Loucy (cell line): ENCODE results near the gene FAM181A.

Experiments used
- H2AFZ ChIP-seq: fragments of 200-600 bp; sonication (generic); 2 replicates; pipeline ENCODE4 v1.6.0; 2016; ENCODE audit warnings: antibody characterized with exemption, mild to moderate bottlenecking, low read length, moderate library complexity
- H3F3A ChIP-seq: fragments of 200-600 bp; 2 replicates; pipeline ENCODE4 v1.6.0; 2016; ENCODE audit warnings: antibody characterized with exemption, low read depth, mild to moderate bottlenecking
- H3K27me3 ChIP-seq: fragments of 200-600 bp; sonication (generic); 2 replicates; pipeline ENCODE4 v1.6.1; 2014; ENCODE audit warnings: low read length, mild to moderate bottlenecking; ENCODE audit not compliant: insufficient read depth, poor library complexity, severe bottlenecking
- H3K36me3 ChIP-seq: fragments of 200-600 bp; sonication (generic); 2 replicates; pipeline ENCODE4 v1.6.1; 2016; ENCODE audit warnings: low read length; ENCODE audit not compliant: insufficient read depth
- H3K4me1 ChIP-seq: fragments of 200-600 bp; sonication (generic); 2 replicates; pipeline ENCODE4 v1.5.1; 2014; ENCODE audit warnings: low read length, mild to moderate bottlenecking; ENCODE audit not compliant: insufficient read depth, poor library complexity, severe bottlenecking
- H3K4me2 ChIP-seq: fragments of 200-600 bp; sonication (generic); 2 replicates; pipeline ENCODE4 v1.6.0; 2014; ENCODE audit warnings: antibody characterized with exemption, low read length, low read depth, mild to moderate bottlenecking; ENCODE audit not compliant: poor library complexity, severe bottlenecking
- H3K4me3 ChIP-seq: fragments of 200-600 bp; sonication (generic); 2 replicates; pipeline ENCODE4 v1.5.1; 2014; ENCODE audit warnings: low read length, mild to moderate bottlenecking, mixed read lengths; ENCODE audit not compliant: poor library complexity, severe bottlenecking
- H3K79me2 ChIP-seq: fragments of 200-600 bp; sonication (generic); 2 replicates; pipeline ENCODE4 v1.6.1; 2014; ENCODE audit warnings: low read length; ENCODE audit not compliant: insufficient read depth
- H3K9ac ChIP-seq: fragments of 200-600 bp; sonication (generic); 2 replicates; pipeline ENCODE4 v1.6.0; 2014; ENCODE audit warnings: mild to moderate bottlenecking, low read depth, low read length, moderate library complexity; ENCODE audit not compliant: poor library complexity, severe bottlenecking
- H3K9me2 ChIP-seq: fragments of 200-600 bp; sonication (generic); replicated peaks from 2 replicates; pipeline ENCODE4 v1.6.1; 2016; ENCODE audit warnings: low read depth, low read length, mixed read lengths
- H3K9me3 ChIP-seq: fragments of 200-600 bp; sonication (generic); 2 replicates; pipeline ENCODE4 v1.6.1; 2014; ENCODE audit warnings: mild to moderate bottlenecking, antibody characterized with exemption, low read length, low read depth; ENCODE audit not compliant: insufficient read depth
- H4K20me1 ChIP-seq: fragments of 200-600 bp; sonication (generic); 2 replicates; pipeline ENCODE4 v1.6.0; 2014; ENCODE audit warnings: antibody characterized with exemption, low read length, mild to moderate bottlenecking; ENCODE audit not compliant: insufficient read depth, poor library complexity, severe bottlenecking
- EZH2phosphoT487 ChIP-seq: fragments of 200-600 bp; IDR thresholded peaks from 2 replicates; pipeline ENCODE4 v1.6.1; 2018; ENCODE audit warnings: antibody characterized with exemption, mild to moderate bottlenecking, moderate library complexity, borderline replicate concordance
- TF ChIP-seq, protein P1 (sequence below): fragments of 200-600 bp; sonication (generic); conservative IDR thresholded peaks from 2 replicates; pipeline ENCODE4 v1.5.1; 2014; ENCODE audit warnings: mild to moderate bottlenecking, antibody characterized with exemption, low read length

The FAM181A gene

DNA sequence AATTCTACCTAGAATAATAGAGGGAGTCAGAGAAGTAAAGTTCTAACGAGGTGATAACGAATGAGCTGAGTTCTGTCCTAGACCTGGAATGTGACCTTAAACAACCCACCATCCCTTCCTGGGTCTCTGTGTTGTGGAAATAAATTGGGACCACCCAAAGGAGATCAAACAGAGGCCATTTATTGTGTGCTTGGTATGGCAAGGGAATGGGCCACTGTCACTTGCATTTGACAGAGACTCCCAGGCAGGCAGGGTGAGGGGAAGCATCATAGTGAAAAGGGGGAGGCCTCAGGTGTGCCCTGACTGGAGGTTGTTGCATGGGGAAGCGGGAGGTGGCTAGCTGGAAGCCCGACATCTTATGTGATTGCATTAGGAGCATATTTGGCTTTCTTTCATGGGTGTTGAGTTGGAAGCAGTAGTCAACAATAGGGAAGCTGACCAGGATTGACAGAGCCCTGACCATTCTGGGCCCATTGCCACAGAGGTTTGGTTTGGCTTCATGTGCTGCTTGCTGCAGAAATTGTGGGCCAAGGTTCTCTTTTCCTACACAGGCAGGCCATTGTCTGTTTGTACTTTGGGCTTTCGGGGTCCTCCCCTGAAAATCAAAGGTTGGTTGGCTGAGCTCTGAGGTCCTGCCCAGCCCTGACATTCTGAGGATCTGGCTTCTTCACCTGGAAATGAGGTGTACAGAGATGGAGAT is 17.6 kb upstream of the FAM181A start:
- no peaks in the 10 kb centered on the region for H3K4me1 ChIP-seq
- H4K20me1 ChIP-seq: no peaks in the 10 kb centered on the region
- no peak overlapping the region for H3K4me3 ChIP-seq
- H3K9ac ChIP-seq: no peak overlapping the region
- no peaks in the 10 kb centered on the region for H3K9me2 ChIP-seq
- H3K9me3 ChIP-seq: no peaks in the 10 kb centered on the region
- no peak overlapping the region for H2AFZ ChIP-seq
- no peaks in the 10 kb centered on the region for H3K36me3 ChIP-seq
- no peaks in the 10 kb centered on the region for H3F3A ChIP-seq
- no peaks in the 10 kb centered on the region for H3K27me3 ChIP-seq
- H3K4me2 ChIP-seq: no peak overlapping the region
- no peaks in the 10 kb centered on the region for H3K79me2 ChIP-seq
- no peak for TF ChIP-seq EZH2phosphoT487
- TF ChIP-seq, protein P1, sequence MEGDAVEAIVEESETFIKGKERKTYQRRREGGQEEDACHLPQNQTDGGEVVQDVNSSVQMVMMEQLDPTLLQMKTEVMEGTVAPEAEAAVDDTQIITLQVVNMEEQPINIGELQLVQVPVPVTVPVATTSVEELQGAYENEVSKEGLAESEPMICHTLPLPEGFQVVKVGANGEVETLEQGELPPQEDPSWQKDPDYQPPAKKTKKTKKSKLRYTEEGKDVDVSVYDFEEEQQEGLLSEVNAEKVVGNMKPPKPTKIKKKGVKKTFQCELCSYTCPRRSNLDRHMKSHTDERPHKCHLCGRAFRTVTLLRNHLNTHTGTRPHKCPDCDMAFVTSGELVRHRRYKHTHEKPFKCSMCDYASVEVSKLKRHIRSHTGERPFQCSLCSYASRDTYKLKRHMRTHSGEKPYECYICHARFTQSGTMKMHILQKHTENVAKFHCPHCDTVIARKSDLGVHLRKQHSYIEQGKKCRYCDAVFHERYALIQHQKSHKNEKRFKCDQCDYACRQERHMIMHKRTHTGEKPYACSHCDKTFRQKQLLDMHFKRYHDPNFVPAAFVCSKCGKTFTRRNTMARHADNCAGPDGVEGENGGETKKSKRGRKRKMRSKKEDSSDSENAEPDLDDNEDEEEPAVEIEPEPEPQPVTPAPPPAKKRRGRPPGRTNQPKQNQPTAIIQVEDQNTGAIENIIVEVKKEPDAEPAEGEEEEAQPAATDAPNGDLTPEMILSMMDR: no peak

DNA sequence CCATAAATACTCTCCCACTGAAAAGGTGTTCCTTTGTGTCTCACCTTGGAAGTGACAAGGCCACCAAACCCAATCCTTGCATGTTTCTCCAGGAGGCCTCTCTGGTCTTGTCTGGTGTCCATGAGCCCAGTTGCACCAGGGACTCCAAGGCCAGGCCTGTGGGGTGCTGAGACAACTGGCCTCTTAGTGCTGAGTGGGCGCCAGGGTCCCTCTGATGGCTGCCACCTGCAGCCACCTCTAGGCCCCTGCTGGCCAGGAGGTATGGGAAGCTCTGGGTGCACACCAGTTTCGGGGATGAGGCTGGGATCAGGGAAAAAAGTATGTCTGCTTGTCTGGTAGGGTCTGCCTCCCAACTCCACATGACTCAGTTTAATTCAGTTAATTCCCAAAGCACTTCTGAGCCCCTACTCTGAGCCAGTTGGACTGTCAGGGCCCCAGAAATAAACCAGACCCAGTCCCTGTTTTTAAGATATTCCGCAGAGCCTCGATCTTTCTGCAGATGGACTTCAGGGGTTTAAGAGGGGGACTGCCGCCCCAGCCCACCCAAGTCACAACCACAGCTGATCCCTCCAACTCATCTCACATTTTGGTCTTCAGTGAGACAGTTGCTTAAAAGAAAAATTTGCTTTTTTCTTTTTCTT is 15.0 kb upstream of the FAM181A start:
- Histone ChIP-seq H2AFZ (no peak overlapping the region), H3K4me2 (no peak overlapping the region), H3K4me3 (no peak overlapping the region), H4K20me1 (no peaks in the 10 kb centered on the region), H3K79me2 (no peaks in the 10 kb centered on the region), H3K36me3 (no peaks in the 10 kb centered on the region), H3K9me2 (no peaks in the 10 kb centered on the region), H3K9ac (no peak overlapping the region), H3K9me3 (no peaks in the 10 kb centered on the region), H3K27me3 (no peaks in the 10 kb centered on the region), H3F3A (no peaks in the 10 kb centered on the region), H3K4me1 (no peaks in the 10 kb centered on the region)
- TF ChIP-seq, protein P1: no peak
- no peak for TF ChIP-seq EZH2phosphoT487

DNA sequence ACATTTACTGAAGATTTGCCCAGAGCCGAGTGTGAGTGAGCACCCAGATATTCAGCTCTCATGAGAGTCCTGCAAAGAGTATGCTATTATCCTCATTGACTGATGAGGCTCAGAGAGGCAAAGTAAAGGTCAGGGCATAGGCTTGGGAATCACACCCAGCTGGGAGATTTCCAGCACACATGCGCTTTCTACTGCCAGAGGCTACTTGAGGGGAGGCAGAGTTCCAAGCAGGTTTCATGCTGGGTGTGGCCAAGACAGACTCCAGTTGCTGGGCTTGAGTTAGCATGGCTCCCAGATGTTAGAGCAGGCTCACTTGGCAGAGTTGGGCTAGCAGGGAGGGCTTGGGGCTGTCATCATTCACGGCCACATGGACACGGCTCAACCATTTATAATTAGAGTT is 14.4 kb upstream of the FAM181A start:
- no peak for TF ChIP-seq EZH2phosphoT487
- TF ChIP-seq, protein P1: no peak
- H3K4me1 ChIP-seq: no peaks in the 10 kb centered on the region
- no peaks in the 10 kb centered on the region for H4K20me1 ChIP-seq
- H3K36me3 ChIP-seq: no peaks in the 10 kb centered on the region
- H3K27me3 ChIP-seq: no peaks in the 10 kb centered on the region
- no peaks in the 10 kb centered on the region for H3K9me3 ChIP-seq
- H3F3A ChIP-seq: no peaks in the 10 kb centered on the region
- no peak overlapping the region for H2AFZ ChIP-seq
- H3K9me2 ChIP-seq: no peaks in the 10 kb centered on the region
- H3K4me3 ChIP-seq: no peak overlapping the region
- no peak overlapping the region for H3K4me2 ChIP-seq
- H3K9ac ChIP-seq: no peak overlapping the region
- no peaks in the 10 kb centered on the region for H3K79me2 ChIP-seq
